DOHH2 (cell line): ENCODE data around the gene RPH3AL.

Experiments used
- CTCF ChIP-seq: fragments of 200-600 bp; sonication (generic); IDR thresholded peaks from one replicate; pipeline ENCODE4 v1.5.1; 2014; ENCODE audit warnings: antibody characterized with exemption, mild to moderate bottlenecking, low read depth, low read length; ENCODE audit not compliant: poor library complexity, severe bottlenecking
- EZH2phosphoT487 ChIP-seq: fragments of 200-600 bp; sonication (generic); IDR thresholded peaks from 2 replicates; pipeline ENCODE4 v1.6.1; 2017; ENCODE audit warnings: borderline replicate concordance, mild to moderate bottlenecking, antibody characterized with exemption, low read length, moderate library complexity, mixed read lengths

DNA sequence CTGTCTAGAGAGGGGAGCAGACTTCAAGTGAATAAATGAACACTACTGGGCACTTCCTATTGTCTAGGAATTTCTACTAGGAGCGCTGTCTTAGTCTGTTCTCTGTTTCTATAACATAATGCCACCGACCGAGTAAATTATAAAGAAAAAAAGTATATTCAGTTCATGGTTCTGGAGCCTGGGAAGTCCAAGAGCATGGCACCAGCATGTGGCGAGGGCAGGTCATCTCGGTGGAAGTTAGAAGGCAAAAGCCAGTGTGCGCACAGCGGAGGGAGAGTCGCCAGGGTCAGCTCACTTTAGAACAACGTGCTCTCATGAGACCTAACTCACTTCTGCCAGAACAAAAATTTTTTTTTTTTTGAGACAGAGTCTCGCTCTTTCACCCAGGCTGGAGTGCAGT lies 35.5 kb upstream of the RPH3AL start:
- no peak for TF ChIP-seq CTCF
- TF ChIP-seq EZH2phosphoT487, result no peak
